GM20000 (cell line): ENCODE data around the gene ARHGAP21.
"Not testable (repeated sequence)": the region's sequence is repeated elsewhere in the genome, so short reads cannot be mapped to it uniquely, and the experiment has no call there.

ENCODE experiments used
- DNase-seq: peaks from one replicate; pipeline ENCODE4 v3.0.0; 2012; ENCODE audit warnings: low spot score
- TF ChIP-seq, protein P1 (sequence below): IDR thresholded peaks from 2 replicates; pipeline ENCODE4 v1.5.1; 2012; ENCODE audit warnings: mild to moderate bottlenecking, control low read depth; ENCODE audit errors: extremely low read depth, missing control alignments

The ARHGAP21 gene

DNA sequence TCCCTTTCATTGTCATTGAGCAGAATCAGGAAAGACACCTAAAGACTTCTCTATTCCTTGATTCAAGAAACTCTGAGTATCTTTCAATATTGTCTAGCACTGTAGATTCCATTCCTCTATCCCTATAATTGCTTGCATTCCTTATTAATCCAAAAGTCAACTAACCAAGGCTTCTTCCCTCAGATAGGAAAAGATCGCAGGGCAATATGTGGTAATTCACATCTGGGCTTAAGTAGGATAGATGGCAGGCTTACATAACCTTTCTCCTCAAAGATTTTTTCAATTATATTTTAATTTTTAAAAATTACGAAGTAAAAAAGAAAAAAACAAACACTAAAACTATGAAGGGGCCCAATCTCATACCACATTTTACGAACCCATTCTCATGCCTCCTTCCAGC lies 7.1 kb upstream of the ARHGAP21 start:
- TF ChIP-seq, protein P1, sequence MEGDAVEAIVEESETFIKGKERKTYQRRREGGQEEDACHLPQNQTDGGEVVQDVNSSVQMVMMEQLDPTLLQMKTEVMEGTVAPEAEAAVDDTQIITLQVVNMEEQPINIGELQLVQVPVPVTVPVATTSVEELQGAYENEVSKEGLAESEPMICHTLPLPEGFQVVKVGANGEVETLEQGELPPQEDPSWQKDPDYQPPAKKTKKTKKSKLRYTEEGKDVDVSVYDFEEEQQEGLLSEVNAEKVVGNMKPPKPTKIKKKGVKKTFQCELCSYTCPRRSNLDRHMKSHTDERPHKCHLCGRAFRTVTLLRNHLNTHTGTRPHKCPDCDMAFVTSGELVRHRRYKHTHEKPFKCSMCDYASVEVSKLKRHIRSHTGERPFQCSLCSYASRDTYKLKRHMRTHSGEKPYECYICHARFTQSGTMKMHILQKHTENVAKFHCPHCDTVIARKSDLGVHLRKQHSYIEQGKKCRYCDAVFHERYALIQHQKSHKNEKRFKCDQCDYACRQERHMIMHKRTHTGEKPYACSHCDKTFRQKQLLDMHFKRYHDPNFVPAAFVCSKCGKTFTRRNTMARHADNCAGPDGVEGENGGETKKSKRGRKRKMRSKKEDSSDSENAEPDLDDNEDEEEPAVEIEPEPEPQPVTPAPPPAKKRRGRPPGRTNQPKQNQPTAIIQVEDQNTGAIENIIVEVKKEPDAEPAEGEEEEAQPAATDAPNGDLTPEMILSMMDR, result no peak
- no peak for DNase-seq

DNA sequence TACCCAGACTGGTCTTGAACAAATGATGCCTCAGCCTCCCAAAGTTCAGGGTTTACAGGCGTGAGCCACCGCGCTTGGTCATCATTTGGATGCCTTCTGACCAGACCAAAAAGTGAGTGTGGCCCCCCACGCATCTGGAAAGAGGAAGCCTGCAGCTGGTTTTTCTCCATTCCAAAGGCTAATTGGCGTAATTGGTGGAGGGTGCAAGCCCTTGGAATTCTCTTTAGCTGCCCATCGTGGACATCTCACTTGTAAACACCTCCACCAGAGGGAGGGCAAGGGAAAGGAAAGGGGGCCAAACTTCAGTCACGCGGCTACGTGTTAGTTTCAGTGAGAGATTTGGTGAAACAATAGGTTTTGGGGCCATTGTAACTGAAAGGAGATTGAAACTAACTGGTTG lies 4.1 kb upstream of the ARHGAP21 start:
- no peak for DNase-seq
- TF ChIP-seq, protein P1, result no peak

DNA sequence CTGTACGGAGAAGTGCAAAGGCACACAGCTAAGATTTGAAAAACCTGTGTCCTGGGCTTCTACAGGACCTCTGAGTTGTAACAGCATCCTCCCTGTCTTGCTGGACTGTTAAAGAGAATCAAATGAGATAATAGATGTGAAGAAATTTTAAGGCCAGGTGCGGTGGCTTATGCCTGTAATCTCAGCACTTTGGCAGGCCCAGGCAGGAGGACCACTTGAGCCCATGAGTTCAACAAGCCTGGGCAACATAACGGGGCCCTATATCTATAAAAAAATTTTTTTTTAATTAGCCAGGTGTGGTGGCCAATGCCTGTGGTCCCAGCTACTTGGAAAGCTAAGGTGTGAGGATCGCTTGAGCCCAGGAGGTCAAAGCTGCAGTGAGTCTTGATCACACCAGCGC lies 2.9 kb upstream of the ARHGAP21 start:
- DNase-seq, result no peak
- TF ChIP-seq, protein P1, result no peak

DNA sequence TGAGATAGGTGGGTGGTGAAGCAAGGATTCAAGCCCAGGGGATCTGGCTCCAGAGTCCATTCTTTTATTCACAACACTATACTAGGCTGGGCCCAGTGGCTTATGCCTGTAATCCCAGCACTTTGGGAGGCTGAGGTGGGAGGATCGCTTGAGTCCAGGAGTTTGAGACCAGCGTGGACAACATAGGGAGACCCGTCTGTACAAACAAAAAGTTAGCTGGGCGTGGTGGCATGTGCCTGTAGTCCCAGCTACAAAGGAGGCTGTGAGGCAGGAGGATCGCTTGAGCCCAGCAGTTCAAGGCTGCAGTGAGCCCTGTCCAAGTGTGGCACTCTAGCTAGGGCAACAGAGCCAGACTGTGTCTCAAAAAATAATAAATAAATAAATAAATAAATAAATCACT lies 2.3 kb upstream of the ARHGAP21 start:
- DNase-seq, result not testable (repeated sequence)

DNA sequence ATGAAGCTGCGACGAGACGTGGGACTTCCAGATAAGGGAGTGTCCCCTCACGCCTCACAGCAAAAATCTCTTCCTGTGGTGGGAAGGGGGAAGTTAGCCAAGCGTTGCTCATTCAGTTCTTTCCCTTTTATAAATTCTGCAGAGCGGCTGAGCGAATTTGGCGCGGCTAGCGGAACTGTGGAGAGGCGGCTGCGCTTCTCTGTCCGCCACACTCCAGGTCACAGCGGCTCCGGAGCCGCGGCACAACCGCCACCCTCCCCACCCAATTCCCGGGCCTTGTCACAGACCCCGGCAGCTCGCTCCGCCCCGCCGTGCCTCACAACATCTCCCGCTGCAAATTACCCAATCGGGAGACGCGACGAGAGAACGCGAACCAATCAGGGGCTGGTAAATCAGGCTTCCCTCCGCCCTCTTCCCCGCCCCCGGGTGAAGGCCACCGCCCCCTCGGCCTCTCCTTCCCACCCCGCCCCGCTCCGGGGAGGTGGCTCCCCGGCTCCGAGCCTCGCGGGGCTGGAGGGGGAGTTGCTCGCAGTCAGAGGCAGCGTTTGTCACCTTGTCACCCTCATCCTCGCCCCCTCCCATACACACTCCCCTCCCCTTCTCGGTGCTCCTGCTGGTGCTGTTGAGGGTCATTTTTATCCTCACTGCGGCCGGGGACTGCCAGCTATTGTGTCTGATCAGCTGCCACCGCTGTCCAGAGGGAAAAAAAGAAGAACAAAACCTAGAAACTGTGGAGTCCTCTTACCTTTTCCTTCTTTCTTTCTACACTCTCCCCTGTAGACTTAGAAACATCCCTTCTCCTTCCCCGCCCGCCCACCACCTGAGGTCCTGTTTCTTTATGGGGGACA lies 918 bp upstream of the ARHGAP21 start:
- TF ChIP-seq, protein P1, result no peak
- peak; percentile 97 for DNase-seq

DNA sequence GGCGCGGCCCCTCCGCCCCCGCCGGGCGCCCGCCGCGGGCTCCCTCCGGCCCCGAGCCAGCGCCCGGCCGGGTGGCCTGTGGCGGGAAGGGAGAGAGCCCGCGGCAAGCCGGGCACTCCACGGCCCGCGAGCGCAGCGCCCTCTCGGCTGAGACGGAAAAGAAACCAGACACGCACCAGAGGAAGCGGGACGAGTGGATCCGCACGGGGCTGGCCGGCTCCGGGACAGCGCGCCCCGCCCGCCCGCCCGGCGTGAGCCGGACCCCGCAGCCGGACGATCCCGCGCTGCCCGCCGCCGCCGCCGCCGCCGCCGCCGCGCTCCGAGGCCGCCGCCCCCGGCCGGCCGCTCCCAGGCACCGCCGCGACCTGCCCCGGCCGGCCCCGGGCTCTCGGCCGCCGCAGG lies 300 bp downstream of the ARHGAP21 start:
- DNase-seq, result no peak

DNA sequence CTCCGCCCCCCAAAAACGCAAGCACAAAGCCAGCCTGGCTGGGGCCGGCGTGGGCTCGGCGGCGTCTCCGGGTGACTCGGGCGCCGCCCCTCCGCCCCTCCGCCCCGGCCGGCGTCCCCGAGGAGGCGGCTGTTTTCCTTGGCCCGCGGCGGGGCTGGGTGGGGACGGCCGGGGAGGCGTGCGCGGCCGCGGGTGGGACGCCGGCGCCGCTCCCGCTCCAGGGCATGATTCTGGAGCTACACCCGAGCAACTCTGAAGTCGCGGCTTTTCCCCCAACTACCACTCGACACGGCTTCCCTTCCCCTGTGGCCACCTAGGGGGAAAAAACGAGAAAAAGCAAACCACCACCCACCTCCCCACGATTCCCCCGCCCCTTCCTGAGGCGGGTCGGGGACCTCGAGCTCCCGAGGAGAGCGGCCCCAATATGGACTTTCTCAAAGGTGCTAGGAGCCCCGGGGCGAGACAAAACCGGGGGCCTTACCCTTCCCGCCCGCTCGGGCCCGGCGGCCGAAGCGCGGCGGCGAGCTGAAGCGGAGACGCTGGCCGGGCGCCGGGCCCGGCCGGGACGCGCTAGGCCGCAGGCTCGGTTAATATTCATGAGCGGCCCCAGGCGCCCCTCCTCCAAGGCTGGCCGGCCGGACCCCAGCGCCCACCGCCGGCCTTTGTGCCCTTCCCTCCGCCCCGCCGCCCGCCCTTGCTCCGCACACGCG lies 856 bp downstream of the ARHGAP21 start:
- peak; percentile 79 for DNase-seq

More for the DNA sequence above, 300 bp downstream of the ARHGAP21 start:
- TF ChIP-seq, protein P1, result no peak

More for the DNA sequence above, 856 bp downstream of the ARHGAP21 start:
- TF ChIP-seq, protein P1, result no peak
